Activated naive CD4-positive, alpha-beta T cell treated with anti-CD3 and anti-CD28 coated beads, Interleukin-2, amount 50 U/mL, for 72 hours (primary cell): ENCODE results near the gene PPARD. TPM values are rescaled to one million over a fixed set of nuclear protein-coding genes. Genes with fewer than 3 reads are reported as not detected.
A peak's percentile ranks its signal among the peaks of the same experiment; 100 is the strongest.
"Not testable (repeated sequence)": the region's sequence is repeated elsewhere in the genome, so short reads cannot be mapped to it uniquely, and the experiment has no call there.

Experiments
- ATAC-seq, 2 donors: fragments of 150-1000 bp; cut with Tn5 transposase; 2 replicates each; pipeline ENCODE4 v1.10.0; 2021; ENCODE audit warnings: mild to moderate bottlenecking in 2 of 2, moderate library complexity in 2 of 2
- DNase-seq, 2 donors: peaks; one replicate each; pipeline ENCODE4 v3.0.0; 2021 to 2022; ENCODE audit warnings: low spot score in 2 of 2
- H3K27ac Mint-ChIP-seq, 2 donors: one replicate each; pipeline ENCODE4 v1.8.0; 2022; ENCODE audit warnings: mild to moderate bottlenecking in 2 of 2, mixed read lengths in 2 of 2
- H3K36me3 Mint-ChIP-seq, 2 donors: one replicate each; pipeline ENCODE4 v1.8.0; 2022; ENCODE audit warnings: mixed read lengths in 2 of 2
- H3K9me3 Mint-ChIP-seq, 2 donors: one replicate each; pipeline ENCODE4 v1.8.0; 2022; ENCODE audit warnings: mixed read lengths in 2 of 2
- total RNA-seq, 2 donors: library from RNA; stranded (reverse); gene quantifications; one replicate each; pipeline ENCODE4 v1.2.3, GENCODE V29; 2022

Gene PPARD
- total RNA-seq, 2 donors from 2014 or later, result 23.2 to 25.1 TPM

DNA sequence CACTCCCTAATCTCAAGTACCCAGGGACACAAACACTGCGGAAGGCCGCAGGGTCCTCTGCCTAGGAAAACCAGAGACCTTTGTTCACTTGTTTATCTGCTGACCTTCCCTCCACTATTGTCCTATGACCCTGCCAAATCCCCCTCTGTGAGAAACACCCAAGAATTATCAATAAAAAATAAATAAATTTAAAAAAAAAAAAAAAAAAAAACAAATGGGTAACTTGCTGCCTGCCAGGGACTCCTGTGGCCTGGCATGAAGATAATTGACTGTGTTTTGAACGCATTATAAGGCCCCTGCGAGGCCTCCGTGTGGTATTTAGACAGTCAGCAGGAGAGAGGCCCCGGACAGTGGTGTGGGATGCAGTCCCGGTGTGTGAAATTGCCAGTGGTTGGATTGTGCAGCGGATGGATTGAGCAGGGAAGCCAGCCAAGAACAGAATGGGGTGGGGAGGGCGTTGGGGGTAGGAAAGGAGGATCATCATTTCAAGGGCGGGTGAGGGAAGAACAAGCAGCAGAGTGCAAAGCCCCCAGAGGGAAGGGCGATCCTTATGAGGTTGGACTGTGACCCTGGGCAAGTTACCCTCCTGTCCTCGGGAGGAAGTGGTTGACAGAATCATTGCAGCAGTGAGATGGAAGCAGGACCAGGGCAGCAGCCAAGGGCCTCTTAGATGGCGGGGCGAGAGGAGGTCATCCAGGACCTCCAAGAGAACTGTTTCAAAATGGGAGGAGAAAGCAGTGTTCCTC is 43.3 kb downstream of the PPARD start:
- H3K9me3 Mint-ChIP-seq, result no peaks in the 10 kb centered on the region
- peaks cover 6 to 19% of the 10 kb centered on the region in 2 donors for H3K36me3 Mint-ChIP-seq
- DNase-seq (no peak), ATAC-seq (no peak)
- H3K27ac Mint-ChIP-seq, result peak overlapping the region in 1 of 2 donors; percentile 83

DNA sequence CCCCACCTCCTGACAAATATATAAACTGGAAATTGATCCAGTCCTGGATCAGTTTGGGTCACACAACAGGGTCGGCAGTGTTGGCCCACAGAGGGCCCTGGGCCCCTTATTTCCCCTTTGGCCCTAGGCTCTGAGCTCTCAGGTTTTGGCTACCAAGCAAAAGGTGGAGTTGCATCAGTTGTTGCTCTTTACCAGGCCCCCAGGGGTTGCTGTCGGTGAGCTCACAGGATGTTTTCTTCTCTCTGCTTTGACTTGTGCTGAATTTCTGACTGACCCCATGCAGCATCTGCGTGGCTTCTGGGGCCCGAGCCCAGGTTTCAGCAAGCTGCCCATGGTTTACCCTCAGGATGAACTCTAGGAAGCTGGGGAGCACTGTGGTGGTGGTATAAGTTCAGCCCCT is 44.6 kb downstream of the PPARD start:
- no peak for ATAC-seq
- H3K27ac Mint-ChIP-seq, result no peak overlapping the region

GRCh38 chr6:35388030-35388429 is 45.7 kb downstream of the PPARD start:
- DNase-seq, result no peak
- peaks cover 1% of the 10 kb centered on the region in 2 donors for H3K36me3 Mint-ChIP-seq
- H3K27ac Mint-ChIP-seq, result no peak overlapping the region
- ATAC-seq, result no peak
- H3K9me3 Mint-ChIP-seq, result no peaks in the 10 kb centered on the region

More for the DNA sequence above, 44.6 kb downstream of the PPARD start:
- no peak for DNase-seq
- no peaks in the 10 kb centered on the region for H3K9me3 Mint-ChIP-seq
- H3K36me3 Mint-ChIP-seq, result peaks cover 6% of the 10 kb centered on the region in 2 donors

DNA sequence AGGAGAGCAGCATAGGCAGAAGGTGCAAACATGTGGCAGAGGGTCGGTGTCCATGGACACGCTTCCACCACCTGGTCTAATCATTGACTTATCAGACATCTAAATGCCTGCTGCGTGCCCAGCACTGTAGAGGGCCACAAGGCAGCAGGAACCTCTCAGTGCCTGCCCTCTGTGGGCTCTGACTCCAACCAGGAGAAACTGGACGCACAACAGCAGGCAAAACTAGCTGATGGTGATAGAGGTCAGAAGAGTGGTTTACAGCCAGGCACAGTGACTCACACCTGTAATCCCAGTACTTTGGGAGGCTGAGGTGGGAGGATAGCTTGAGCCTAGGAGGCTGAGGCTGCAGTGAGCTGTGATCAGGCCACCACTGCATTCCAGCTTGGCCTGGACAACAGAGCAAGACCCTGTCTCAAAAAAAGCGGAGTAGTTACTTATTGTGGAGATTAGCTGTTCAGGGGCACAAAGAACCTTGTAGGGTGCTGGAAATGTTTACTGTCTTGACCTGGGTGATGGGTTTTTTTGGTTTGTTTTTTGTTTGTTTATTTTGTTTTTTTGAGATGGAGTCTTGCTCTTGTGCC is 46.5 kb downstream of the PPARD start:
- DNase-seq (no peak), ATAC-seq (peak in 1 of 2 donors; percentile 57)
- H3K27ac Mint-ChIP-seq, result peak overlapping the region in 1 of 2 donors; percentile 24
- no peaks in the 10 kb centered on the region for H3K9me3 Mint-ChIP-seq
- no peaks in the 10 kb centered on the region for H3K36me3 Mint-ChIP-seq

GRCh38 chr6:35389386-35389785 is 47.0 kb downstream of the PPARD start:
- not testable (repeated sequence) for H3K9me3 Mint-ChIP-seq, H3K36me3 Mint-ChIP-seq, DNase-seq, ATAC-seq
- peak overlapping the region in 1 of 2 donors; percentile 24 for H3K27ac Mint-ChIP-seq

GRCh38 chr6:35391240-35391968 is 49.0 kb downstream of the PPARD start:
- no peaks in the 10 kb centered on the region for H3K36me3 Mint-ChIP-seq
- peak in 1 of 2 donors; percentile 56 for ATAC-seq
- peak overlapping the region in 1 of 2 donors; percentile 38 for H3K27ac Mint-ChIP-seq
- no peak for DNase-seq
- H3K9me3 Mint-ChIP-seq, result no peaks in the 10 kb centered on the region

GRCh38 chr6:35392111-35392702 is 49.8 kb downstream of the PPARD start:
- DNase-seq, result no peak
- ATAC-seq, result no peak
- Mint-ChIP-seq H3K27ac (no peak overlapping the region), H3K36me3 (no peaks in the 10 kb centered on the region), H3K9me3 (no peaks in the 10 kb centered on the region)

- no peaks in the 10 kb centered on the region for H3K9me3 Mint-ChIP-seq
- no peak for ATAC-seq
- no peaks in the 10 kb centered on the region for H3K36me3 Mint-ChIP-seq
- H3K27ac Mint-ChIP-seq, result peak overlapping the region in 1 of 2 donors; percentile 49
- no peak for DNase-seq
These were observed 50.7 kb downstream of the PPARD start for GRCh38 chr6:35392773-35393672.

DNA sequence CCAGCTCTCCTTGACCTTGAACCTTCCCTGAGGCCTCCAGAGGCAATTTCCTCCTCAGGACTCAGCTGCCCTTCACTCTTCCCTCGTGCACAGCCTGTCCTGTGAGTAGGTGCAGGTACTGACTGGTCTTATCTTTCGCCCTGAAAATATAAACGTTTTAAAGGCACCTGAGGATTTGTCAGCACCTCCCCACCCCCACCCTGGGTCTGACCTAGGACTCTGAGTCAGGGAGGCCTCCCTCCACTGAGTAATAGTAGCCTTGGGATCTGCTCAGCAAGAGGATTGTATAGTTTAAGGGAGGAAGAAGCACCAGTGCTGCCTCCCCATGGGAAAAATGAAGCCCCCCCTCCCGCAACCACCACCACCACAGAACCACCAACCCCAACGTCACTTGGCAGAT is 54.6 kb downstream of the PPARD start:
- no peak for DNase-seq
- peak overlapping the region in 1 of 2 donors; percentile 71 for H3K27ac Mint-ChIP-seq
- no peaks in the 10 kb centered on the region for H3K36me3 Mint-ChIP-seq
- no peaks in the 10 kb centered on the region for H3K9me3 Mint-ChIP-seq
- ATAC-seq, result no peak

GRCh38 chr6:35397806-35398418 is 55.6 kb downstream of the PPARD start:
- no peak for ATAC-seq

GRCh38 chr6:35398526-35398925 is 56.2 kb downstream of the PPARD start:
- Mint-ChIP-seq H3K36me3 (no peaks in the 10 kb centered on the region), H3K27ac (peak overlapping the region in 1 of 2 donors; percentile 26), H3K9me3 (no peaks in the 10 kb centered on the region)
- DNase-seq (no peak), ATAC-seq (no peak)

More at GRCh38 chr6:35397806-35398418, 55.6 kb downstream of the PPARD start:
- Mint-ChIP-seq H3K9me3 (no peaks in the 10 kb centered on the region), H3K36me3 (no peaks in the 10 kb centered on the region), H3K27ac (peak overlapping the region; percentile 26 to 71)
- no peak for DNase-seq

DNA sequence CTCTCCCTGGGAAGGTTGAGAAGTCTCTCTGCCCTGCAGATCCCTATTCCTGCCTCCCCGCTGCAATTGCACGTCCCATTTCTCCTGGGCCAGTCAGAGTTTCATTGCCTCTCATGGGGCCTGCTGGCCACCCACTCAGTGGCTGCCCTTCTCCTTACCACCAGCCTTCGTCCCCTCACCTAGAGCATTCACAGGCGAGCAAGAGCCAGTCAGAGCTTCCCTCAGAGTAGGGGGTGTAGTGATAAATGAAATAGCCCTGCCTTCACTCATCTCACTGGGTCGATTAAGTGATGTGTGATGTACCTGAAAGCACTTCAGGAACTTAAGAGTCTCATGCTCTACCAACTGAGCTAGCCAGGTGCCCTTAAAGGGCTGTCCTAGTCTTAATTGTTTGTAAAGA is 57.8 kb downstream of the PPARD start:
- DNase-seq, result no peak
- no peaks in the 10 kb centered on the region for H3K36me3 Mint-ChIP-seq
- ATAC-seq, result no peak
- peak overlapping the region in 1 of 2 donors; percentile 80 for H3K27ac Mint-ChIP-seq
- H3K9me3 Mint-ChIP-seq, result no peaks in the 10 kb centered on the region

GRCh38 chr6:35400901-35401311 is 58.5 kb downstream of the PPARD start:
- DNase-seq (no peak), ATAC-seq (peak in 1 of 2 donors; percentile 36)
- Mint-ChIP-seq H3K27ac (peak overlapping the region; percentile 80 to 88), H3K36me3 (no peaks in the 10 kb centered on the region), H3K9me3 (no peaks in the 10 kb centered on the region)

- Mint-ChIP-seq H3K9me3 (no peaks in the 10 kb centered on the region), H3K27ac (peak overlapping the region; percentile 80 to 88), H3K36me3 (no peaks in the 10 kb centered on the region)
- ATAC-seq (no peak), DNase-seq (no peak)
These were observed 59.2 kb downstream of the PPARD start for GRCh38 chr6:35401514-35401913.

DNA sequence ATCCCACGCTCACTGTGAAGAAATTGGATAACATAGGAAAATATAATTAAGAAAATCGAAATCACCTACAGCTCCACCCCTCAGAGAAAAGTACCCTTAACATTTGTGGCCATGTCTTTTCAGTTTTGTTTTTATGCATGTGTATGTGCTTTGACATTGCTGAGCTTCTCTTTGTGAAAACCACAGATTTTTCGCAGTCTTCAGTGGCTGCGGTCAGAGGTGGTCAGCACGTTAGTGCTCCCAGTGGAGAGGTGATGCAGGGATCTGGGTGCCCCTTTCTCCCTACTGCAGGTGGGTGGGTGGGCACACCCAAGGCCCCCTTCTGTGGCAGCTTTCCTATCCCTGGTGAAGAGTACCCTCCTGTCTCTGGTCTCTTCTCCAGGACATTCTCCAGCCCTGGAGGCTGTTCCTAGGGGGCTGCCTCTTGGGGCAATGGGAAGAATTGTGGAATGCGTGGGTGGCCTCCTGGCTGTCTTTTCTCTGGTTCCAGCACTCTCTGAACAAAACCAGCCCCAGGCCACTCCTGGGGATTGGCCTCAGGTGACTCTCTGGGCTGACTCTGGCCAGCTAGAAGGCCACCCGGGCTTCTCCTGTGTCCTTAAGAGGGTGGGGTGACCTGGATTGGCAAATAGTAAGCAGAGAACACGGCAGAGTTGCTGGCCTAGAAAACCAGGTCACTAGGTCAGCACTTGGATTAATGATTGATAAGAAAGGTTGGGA is 59.9 kb downstream of the PPARD start:
- ATAC-seq (peak in 1 of 2 donors; percentile 22), DNase-seq (no peak)
- Mint-ChIP-seq H3K36me3 (no peaks in the 10 kb centered on the region), H3K27ac (peak overlapping the region; percentile 69 to 80), H3K9me3 (no peaks in the 10 kb centered on the region)
